ENCODE measurements around the gene GRB10.

GRB10 gene

GRCh38 chr7:50628434-50629084 is 154.1 kb downstream of the GRB10 start:
- no peak for DNase-seq

DNA sequence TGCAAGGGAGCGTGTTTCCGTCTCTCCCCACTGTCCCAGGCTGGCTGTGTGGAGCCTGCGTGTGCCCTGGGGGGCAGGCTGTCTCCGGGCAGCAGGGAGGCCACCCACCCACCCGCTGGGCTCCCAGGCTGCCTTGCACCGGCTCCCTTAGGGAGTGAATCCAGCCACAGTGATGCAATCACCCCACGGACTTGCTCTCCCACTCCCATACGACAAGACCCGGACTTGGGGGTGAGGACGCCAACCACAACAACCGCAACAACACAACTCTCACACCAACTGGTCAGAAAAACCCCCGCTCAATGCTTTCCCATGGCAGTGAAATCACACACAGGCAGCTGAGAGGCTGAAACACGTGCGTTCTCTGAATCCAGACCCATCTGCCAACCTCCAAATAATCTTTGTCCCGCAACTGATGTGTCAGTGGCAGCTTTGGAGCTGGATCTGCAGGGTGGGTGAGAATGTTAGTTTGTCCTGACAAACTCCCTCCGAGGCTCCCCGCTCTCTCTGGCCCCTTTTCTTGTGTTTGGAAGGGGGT is 154.8 kb downstream of the GRB10 start:
- DNase-seq: no peak

DNA sequence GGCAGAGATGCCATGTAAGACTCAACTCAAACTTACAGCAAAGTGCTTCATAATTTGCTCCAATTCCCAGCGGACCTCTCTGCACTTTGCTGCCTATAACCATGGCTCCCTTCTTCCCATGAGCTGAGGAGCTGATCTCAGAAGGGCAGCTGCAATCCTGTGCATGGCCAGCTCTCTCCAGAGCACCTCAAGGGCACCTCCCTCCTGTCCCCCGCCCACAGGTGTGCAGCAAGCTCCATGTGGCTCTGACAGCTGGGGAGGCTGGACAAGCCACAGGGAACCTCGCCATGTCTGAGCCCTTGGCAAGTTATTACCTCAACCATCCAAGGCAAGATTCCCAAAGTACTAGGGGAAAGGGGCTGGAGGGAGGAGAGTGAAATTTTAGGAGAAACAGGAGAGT is 156.4 kb downstream of the GRB10 start:
- no peak for DNase-seq

DNA sequence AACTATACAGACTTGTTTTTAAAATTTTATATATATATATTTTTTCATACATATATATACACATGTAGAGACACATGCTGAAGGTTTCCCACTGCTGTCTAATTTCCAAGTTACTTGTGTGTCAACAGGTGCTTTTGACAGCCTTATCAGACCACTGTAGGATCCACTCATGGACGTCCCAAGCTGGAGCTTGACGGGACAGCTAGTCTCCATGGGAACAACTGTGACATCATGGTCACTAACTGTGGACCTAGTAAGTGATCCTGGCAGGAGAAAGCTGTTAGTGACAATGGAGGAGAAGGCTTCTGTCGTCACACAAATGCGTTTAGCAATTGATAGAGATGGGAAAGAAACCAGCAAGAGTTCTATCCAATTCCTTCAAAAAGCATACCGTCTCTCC is 157.3 kb downstream of the GRB10 start:
- no peak for DNase-seq

DNA sequence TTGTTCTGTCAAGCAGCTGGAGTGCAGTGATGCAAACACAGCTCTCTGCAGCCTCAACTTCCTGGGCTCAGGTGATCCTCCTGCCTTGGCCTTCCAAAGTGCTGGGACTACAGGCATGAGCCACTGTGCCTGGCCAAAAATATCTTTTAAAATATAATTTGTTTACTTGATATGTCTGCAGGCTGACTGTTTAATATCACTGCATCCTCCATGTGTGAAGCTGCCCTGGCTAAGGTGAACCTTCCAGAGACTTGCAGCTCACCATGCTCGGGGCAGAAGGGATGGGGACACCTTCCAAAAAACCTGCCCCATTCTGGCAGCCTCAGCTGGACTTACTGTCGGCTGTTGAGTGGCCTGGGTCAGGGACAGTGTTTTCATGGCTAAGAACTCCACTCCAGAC is 159.9 kb downstream of the GRB10 start:
- no peak for DNase-seq

GRCh38 chr7:50621973-50622490 is 160.7 kb downstream of the GRB10 start:
- DNase-seq: no peak

GRCh38 chr7:50621206-50621605 is 161.5 kb downstream of the GRB10 start:
- DNase-seq: no peak

GRCh38 chr7:50620433-50620832 is 162.3 kb downstream of the GRB10 start:
- no peak for DNase-seq

DNA sequence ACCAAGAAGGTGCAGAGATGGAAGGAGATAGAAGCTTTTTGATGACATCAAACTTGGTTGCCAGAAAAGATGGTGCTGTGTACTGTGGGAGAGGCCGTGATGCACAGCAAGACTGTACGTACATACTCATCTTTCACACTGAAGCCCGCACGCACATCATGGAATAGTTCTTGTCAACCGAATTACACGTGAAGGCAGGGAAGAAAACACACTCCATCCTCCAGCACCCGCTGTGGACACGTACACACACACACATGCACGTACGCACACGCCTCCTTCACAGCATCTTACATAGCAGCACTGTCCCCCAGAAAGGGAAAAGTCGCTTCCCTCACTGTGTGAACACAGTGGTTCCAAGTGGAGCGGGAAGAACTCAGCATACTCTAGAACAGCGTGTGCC is 163.0 kb downstream of the GRB10 start:
- DNase-seq: no peak

DNA sequence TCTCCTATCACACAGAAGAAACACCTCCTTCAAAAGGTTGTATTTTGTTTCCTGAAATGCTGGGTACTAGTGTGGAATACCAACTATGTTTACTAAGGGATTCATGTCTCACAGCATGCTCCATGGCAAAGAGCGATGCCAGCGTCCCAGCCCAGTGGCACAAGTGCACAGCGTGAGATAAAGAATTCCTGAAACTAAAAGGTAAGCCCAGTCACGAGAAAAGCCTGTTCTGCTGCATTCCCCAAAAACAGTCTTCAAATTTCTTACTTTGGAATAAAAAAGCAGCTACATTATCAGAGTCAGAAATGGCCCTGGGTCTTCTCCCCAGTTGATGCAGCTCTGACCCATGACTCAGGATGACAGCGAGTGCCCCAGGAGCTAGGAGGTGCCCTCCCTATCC is 164.4 kb downstream of the GRB10 start:
- no peak for DNase-seq

DNA sequence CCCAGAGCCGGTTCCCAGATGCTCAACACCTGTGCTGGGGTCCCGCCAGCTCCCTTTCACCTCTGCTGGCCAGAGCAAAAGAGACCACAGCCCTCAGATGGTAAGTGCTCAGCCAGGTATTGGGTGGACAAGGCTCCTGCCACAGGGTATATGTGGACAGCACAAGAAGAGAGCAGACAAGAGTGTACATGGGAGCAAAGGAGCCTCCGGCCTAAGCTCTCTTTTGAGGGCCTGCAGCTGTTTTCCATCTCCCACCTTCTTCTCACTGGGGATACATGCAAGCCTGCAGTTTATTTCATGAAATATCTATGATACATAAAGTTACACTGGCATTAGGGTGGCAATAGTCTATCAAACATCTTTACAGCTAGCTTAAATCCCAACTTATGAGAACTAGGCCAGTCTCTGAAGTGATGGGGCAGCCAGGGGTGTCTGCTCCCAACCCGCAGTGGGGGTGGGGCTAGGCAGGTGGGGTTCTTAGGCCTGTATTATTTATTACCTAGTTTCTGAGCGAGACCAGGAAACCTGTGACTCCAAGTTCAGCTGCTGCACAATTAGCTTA is 167.1 kb downstream of the GRB10 start:
- no peak for DNase-seq

DNA sequence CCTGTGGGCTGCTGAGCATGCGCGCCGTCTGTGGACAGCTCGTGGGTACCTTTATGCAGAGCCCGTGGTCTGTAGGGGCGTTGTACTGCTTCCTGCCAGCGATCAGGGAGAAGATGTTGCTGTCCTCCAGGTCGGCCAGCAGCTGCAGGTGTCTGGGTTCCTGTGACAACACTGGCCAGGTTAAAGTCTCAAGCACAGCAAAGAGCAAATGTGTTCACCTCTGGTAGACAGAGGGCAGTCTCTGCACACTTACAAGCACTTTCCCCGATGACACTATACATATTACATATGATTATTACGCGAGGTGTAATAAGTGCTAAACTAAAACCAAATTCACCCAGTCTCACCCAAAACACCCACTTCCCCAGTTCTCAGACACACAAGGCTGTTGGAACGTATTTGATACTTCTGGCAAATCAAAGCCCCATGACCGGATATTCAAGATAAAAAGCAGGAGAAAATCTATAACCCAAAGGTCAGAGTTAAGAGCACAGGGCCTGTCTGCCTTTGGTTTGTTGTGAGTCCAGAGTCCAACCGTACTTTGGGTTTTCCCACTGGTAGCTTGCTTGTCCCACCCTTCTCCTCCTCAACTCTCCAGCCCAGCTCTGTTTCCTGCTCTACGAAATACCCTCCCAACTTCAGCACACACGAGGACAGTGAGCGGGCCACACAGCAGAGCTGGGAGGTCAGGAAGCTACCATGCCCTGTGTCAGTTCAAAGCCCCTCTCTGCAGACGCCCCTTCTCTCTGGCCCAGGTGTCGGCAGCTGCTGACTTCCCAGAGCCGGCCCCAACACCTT is 167.8 kb downstream of the GRB10 start:
- DNase-seq: peak; percentile 24

DNA sequence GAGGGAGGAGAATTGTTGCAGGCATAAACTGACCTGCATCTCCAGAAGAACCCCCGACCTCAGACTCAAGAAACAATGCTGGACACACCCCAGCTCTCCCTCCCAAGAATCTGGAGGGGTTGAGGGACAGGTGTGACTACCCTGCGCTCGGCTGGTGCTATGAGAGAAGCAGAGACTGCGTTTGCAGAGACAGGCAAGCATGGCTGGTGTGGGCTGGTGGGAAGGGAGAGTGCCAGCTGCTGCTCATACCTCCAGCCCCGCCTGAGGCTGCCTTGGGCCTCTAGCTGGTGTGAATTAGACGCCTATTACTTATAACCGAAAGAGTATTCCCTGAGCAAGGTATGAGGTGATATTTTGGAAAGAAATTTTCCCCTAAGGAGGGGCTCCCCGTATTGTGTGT is 169.2 kb downstream of the GRB10 start:
- DNase-seq: no peak

GRCh38 chr7:50612704-50613103 is 170.0 kb downstream of the GRB10 start:
- DNase-seq: no peak

DNA sequence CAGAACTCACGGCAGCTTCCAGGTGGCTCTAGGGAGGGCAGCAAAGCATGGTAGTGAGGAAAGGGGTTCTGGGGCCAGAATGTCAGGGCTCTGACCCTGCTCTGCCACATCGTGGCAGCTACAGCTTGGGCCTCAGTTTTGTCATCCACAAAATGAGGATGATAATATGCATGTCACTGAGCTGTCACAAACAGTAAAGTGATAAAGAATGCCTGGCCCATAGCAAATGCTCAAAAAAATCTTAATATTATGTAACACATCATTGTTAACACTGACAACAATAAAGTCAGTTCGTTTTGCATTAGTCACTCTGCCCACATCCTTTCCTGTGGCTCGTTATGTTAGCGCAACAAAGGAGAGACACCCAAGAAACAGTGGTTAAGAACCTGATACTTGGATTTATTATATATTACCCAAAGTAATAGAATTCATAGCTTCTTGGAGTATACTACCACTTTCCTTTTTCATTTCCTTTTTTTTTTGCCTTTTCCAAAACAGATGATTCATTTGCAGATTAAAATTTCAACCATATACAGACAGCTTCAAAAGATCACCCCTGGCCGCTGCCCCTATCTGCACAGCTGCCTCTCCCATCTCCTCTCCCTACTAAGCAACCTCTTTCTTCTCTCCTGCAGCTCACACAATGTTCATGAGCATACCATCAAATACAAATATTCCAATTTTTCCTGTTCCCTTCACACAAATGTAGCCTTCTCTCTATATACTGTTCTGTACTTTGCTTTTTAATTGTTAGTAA is 172.0 kb downstream of the GRB10 start:
- peak; percentile 64 for DNase-seq

DNA sequence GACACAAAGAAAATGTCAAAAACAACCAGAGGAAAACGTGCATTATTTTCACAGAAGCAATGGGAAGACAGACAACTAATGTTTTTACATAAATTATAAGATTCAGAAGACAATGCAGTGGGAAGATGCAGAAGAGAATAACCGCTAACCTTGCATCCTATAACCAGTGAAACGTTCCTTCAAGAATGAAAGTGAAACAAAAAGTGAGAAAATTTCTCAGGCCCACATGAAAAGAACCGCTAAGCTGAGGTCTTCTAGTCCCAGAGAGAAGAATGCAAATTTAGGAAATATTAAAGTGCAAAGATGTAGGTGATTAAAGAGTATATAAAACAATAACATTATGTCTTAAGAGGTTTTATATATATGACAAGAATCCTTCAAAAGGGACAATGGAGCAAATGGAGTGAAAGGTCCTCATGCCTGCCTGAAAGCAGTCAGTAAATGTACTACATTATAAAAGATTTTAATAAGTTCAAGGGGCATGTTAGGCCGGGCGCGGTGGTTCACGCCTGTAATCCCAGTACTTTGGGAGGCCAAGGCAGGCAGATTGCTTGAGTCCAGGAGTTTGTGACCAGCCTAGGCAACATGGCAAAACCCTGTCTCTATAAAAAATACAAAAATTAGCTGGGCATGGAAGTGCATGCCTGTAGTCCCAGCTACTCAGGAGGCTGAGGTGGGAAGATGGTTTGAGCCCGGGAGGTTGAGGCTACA is 174.3 kb downstream of the GRB10 start:
- DNase-seq: peak; percentile 59

- no peak for DNase-seq
Observed at GRCh38 chr7:50607524-50608125, 175.1 kb downstream of the GRB10 start.

DNA sequence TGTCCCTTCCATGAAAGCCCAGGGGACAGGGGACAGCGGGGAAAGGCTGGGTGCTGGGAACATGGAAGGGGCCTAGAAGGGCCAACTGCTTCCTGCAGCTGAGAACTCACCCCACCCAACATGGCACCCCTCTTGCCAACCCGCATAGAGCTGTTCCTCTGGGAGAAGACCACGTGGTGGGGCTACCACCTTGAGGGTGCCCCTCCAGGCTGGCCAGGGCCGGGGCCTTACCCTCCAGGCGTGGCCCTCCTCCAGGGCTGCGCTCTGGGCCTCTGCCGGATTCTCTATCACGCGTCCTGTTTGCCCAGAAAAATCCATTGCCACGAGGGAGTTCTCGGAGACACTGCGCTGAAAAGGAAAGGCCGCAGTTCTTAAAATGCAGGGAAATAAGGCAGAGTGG is 177.6 kb downstream of the GRB10 start:
- no peak for DNase-seq

GRCh38 chr7:50603287-50603686 is 179.4 kb downstream of the GRB10 start:
- DNase-seq: no peak

DNA sequence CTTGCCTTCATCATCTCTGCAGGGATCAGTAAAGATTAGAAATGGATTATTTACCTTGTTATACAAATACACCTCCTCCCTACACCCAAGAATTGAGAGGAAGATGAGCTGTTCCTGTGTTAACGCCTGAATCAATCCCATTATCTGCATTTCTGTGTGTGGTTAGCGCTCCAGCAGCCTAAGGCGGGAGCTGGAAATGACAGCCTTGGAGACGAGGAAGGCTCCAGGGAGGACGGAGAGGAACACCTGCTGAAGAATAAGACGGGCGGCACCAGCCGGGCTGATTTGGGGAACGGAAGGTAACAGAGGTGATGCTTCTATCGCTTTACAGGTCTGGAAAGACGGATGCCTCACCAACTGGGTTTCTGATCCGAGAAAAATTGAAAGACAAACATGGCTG is 183.3 kb downstream of the GRB10 start:
- no peak for DNase-seq

- no peak for DNase-seq
Observed at GRCh38 chr7:50598460-50599343, 184.0 kb downstream of the GRB10 start.

All from CD4-positive, alpha-beta T cell treated with Interleukin-12 subunit alpha and Interleukin-12 subunit beta, for 1 hour (primary cell).